HG02610 (cell line): ENCODE measurements around the gene SYTL3.

Experiments
- ATAC-seq: cut with Tn5 transposase; IDR thresholded peaks from one replicate; pipeline ENCODE4 v1.9.1; 2021; ENCODE audit warnings: mild to moderate bottlenecking, moderate library complexity; ENCODE audit not compliant: unreplicated experiment

The SYTL3 gene

GRCh38 chr6:158756977-158757752 is 107.3 kb downstream of the SYTL3 start:
- ATAC-seq, result no peak

GRCh38 chr6:158757753-158758090 is 107.9 kb downstream of the SYTL3 start:
- no peak for ATAC-seq

- ATAC-seq, result no peak
Observed at GRCh38 chr6:158758451-158758860, 108.6 kb downstream of the SYTL3 start.

- ATAC-seq, result no peak
Observed at GRCh38 chr6:158758941-158759479, 109.2 kb downstream of the SYTL3 start.

- no peak for ATAC-seq
Observed at GRCh38 chr6:158759966-158760617, 110.2 kb downstream of the SYTL3 start.

GRCh38 chr6:158760618-158761250 is 110.9 kb downstream of the SYTL3 start:
- ATAC-seq, result no peak

- no peak for ATAC-seq
Observed at GRCh38 chr6:158761746-158762145, 111.9 kb downstream of the SYTL3 start.

GRCh38 chr6:158762787-158763433 is 113.1 kb downstream of the SYTL3 start:
- no peak for ATAC-seq

- no peak for ATAC-seq
Observed at GRCh38 chr6:158763434-158764182, 113.8 kb downstream of the SYTL3 start.

- no peak for ATAC-seq
Observed at GRCh38 chr6:158764183-158764849, 114.5 kb downstream of the SYTL3 start.

GRCh38 chr6:158764926-158765325 is 115.1 kb downstream of the SYTL3 start:
- ATAC-seq, result no peak

- ATAC-seq, result no peak
Observed at GRCh38 chr6:158765499-158766068, 115.7 kb downstream of the SYTL3 start.

- no peak for ATAC-seq
Observed at GRCh38 chr6:158766621-158767455, 117.0 kb downstream of the SYTL3 start.

GRCh38 chr6:158767709-158768108 is 117.9 kb downstream of the SYTL3 start:
- no peak for ATAC-seq

- ATAC-seq, result no peak
Observed at GRCh38 chr6:158768436-158768835, 118.6 kb downstream of the SYTL3 start.

GRCh38 chr6:158769234-158769770 is 119.4 kb downstream of the SYTL3 start:
- ATAC-seq, result no peak

- no peak for ATAC-seq
Observed at GRCh38 chr6:158769771-158770432, 120.0 kb downstream of the SYTL3 start.
